Measurements from ENCODE around the gene NTNG1. TPM values are rescaled to one million over a fixed set of nuclear protein-coding genes. Genes with fewer than 3 reads are reported as not detected.

The NTNG1 gene
- total and polyA plus RNA-seq, 10 of the 15 experiments (the other 5 are each of a cell fraction or from before 2014, with no cell fraction given): 0.18 to 2.3 (median 1.1) TPM; not detected in 1

- TF ChIP-seq, protein P1, sequence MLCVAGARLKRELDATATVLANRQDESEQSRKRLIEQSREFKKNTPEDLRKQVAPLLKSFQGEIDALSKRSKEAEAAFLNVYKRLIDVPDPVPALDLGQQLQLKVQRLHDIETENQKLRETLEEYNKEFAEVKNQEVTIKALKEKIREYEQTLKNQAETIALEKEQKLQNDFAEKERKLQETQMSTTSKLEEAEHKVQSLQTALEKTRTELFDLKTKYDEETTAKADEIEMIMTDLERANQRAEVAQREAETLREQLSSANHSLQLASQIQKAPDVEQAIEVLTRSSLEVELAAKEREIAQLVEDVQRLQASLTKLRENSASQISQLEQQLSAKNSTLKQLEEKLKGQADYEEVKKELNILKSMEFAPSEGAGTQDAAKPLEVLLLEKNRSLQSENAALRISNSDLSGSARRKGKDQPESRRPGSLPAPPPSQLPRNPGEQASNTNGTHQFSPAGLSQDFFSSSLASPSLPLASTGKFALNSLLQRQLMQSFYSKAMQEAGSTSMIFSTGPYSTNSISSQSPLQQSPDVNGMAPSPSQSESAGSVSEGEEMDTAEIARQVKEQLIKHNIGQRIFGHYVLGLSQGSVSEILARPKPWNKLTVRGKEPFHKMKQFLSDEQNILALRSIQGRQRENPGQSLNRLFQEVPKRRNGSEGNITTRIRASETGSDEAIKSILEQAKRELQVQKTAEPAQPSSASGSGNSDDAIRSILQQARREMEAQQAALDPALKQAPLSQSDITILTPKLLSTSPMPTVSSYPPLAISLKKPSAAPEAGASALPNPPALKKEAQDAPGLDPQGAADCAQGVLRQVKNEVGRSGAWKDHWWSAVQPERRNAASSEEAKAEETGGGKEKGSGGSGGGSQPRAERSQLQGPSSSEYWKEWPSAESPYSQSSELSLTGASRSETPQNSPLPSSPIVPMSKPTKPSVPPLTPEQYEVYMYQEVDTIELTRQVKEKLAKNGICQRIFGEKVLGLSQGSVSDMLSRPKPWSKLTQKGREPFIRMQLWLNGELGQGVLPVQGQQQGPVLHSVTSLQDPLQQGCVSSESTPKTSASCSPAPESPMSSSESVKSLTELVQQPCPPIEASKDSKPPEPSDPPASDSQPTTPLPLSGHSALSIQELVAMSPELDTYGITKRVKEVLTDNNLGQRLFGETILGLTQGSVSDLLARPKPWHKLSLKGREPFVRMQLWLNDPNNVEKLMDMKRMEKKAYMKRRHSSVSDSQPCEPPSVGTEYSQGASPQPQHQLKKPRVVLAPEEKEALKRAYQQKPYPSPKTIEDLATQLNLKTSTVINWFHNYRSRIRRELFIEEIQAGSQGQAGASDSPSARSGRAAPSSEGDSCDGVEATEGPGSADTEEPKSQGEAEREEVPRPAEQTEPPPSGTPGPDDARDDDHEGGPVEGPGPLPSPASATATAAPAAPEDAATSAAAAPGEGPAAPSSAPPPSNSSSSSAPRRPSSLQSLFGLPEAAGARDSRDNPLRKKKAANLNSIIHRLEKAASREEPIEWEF (IDR thresholded peaks at IDR 0.05; ENCODE audit: insufficient replicate concordance, low read depth, low read length): peak; percentile 54
These were observed 310.2 kb downstream of the NTNG1 start (continued) for GRCh38 chr1:107450899-107451664.

DNA sequence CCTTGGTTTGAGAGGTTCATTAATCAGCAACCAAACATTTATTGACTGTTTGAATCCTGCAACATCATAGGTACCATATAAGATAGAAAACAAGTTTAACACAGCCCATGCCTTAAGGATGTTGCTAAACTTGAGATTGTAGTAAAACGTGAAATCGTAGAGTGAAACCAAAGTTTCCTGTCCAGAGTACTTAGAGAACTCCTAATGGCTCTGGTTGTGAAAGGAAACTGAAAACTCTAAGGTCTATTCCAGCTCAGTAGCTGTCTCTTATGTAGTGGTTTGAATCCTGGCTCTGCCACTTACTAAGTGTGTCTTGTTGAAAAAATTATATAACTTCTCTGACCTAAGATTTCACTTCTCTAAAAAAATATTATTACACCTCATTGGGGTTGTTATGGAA lies 310.9 kb downstream of the NTNG1 start:
- in situ Hi-C loops (cut with MboI): loop anchor here (25.0 kb wide), 1 partner anchor 1086 kb away; no protein-coding TSS in a partner anchor
- TF ChIP-seq IKZF1 (conservative IDR thresholded peaks at IDR 0.05): 0 out of 2 replicates have a peak, but pooled peaks have one; percentile 5
- no peak for TF ChIP-seq ZNF207 (IDR thresholded peaks at IDR 0.05; ENCODE audit: borderline replicate concordance)
- 0 out of 2 replicates have a peak, but pooled peaks have one; percentile 11 for TF ChIP-seq JUNB (IDR thresholded peaks at IDR 0.05)
- 0 out of 2 replicates have a peak, but pooled peaks have one; percentile 21 for TF ChIP-seq MEF2A (IDR thresholded peaks at IDR 0.05; ENCODE audit: insufficient read depth, low read depth, low read length)
- peak; percentile 27; the same call in 1 of the 2 replicates for TF ChIP-seq ATF2 (IDR thresholded peaks at IDR 0.05; ENCODE audit: low read length)
- TF ChIP-seq POLR2AphosphoS5 (IDR thresholded peaks at IDR 0.05; ENCODE audit: low read length): no peak
- peak; percentile 46 for TF ChIP-seq SPI1 (IDR thresholded peaks at IDR 0.05; ENCODE audit: borderline replicate concordance, insufficient read depth, low read depth, low read length)
- TF ChIP-seq ZNF217 (IDR thresholded peaks at IDR 0.05): peak; percentile 82; the same call in 1 of the 2 replicates
- TF ChIP-seq, protein P2, sequence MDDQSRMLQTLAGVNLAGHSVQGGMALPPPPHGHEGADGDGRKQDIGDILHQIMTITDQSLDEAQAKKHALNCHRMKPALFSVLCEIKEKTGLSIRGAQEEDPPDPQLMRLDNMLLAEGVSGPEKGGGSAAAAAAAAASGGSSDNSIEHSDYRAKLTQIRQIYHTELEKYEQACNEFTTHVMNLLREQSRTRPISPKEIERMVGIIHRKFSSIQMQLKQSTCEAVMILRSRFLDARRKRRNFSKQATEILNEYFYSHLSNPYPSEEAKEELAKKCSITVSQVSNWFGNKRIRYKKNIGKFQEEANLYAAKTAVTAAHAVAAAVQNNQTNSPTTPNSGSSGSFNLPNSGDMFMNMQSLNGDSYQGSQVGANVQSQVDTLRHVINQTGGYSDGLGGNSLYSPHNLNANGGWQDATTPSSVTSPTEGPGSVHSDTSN (IDR thresholded peaks at IDR 0.05; ENCODE audit: insufficient replicate concordance, low read depth, low read length): no peak
- 0 out of 2 replicates have a peak, but pooled peaks have one; percentile 46 for TF ChIP-seq DPF2 (IDR thresholded peaks at IDR 0.05)
- 0 out of 2 replicates have a peak, but pooled peaks have one; percentile 24 for TF ChIP-seq RUNX3 (IDR thresholded peaks at IDR 0.05; ENCODE audit: low read length)

More for the DNA sequence above, 310.9 kb downstream of the NTNG1 start:
- ChIA-PET CTCF (interaction anchor here (1.0 to 6.5 kb wide), 6 partner anchors 9 to 78 kb away, joined by 3 to 66 read pairs (median 12); no protein-coding TSS in a partner anchor), RAD21 (ENCODE audit: unreplicated experiment) (interaction anchor here (1.0 to 6.1 kb wide), 4 partner anchors 12 to 78 kb away, joined by 4 to 93 read pairs (median 7); no protein-coding TSS in a partner anchor), POLR2A (interaction anchor here (0.5 to 4.5 kb wide), 2 partner anchors 8 to 1235 kb away, joined by 4 to 19 read pairs; no protein-coding TSS in a partner anchor), SMC1A (ENCODE audit: uncharacterized antibody, unreplicated experiment) (interaction anchor here (1.0 to 8.3 kb wide), 13 partner anchors 8 to 298 kb away, joined by 3 to 92 read pairs (median 7); no protein-coding TSS in a partner anchor)
- H3K4me3 ChIP-seq: peak overlapping the region; percentile 45; the same call in 1 of the 2 replicates
- peak overlapping the region; percentile 65 for H3K9ac ChIP-seq (ENCODE audit: control insufficient read depth, insufficient read depth, low read length)
- DNase-seq (ENCODE audit: low read depth, low spot score) (peak; percentile 62), ATAC-seq (peak; percentile 77), FAIRE-seq (peak; percentile 83)
- no TSS peak for BruUV-seq (replicated peaks)
- peak overlapping the region; percentile 96 for H3K27ac ChIP-seq (ENCODE audit: control insufficient read depth, insufficient read depth)
- no peaks in the 10 kb centered on the region for H3K79me2 ChIP-seq (ENCODE audit: control insufficient read depth, insufficient read depth, low read length)
- intact Hi-C loops (cut with micrococcal nuclease; ENCODE audit: unreplicated experiment): loop anchor here (2.0 kb wide), 1 partner anchor 19 kb away; no protein-coding TSS in a partner anchor
- 2% methylated on average over 2 of the region's 2 CpGs for WGBS (ENCODE audit: insufficient coverage, insufficient replicate concordance, low lambda C conversion rate, missing lambda C conversion rate)
- H3K4me1 ChIP-seq (ENCODE audit: control insufficient read depth, insufficient read depth, low read length): peaks cover 29% of the 10 kb centered on the region
- H2AFZ ChIP-seq (ENCODE audit: control insufficient read depth, low read depth, low read length): peak overlapping the region; percentile 75
- peak overlapping the region; percentile 92 for H3K4me2 ChIP-seq (ENCODE audit: control insufficient read depth, insufficient read depth)
- no peaks in the 10 kb centered on the region for H4K20me1 ChIP-seq (ENCODE audit: control insufficient read depth, insufficient read depth)
- no peaks in the 10 kb centered on the region for H3K9me3 ChIP-seq (replicated peaks; ENCODE audit: control insufficient read depth, insufficient read depth, low read length)
- H3K27me3 ChIP-seq (replicated peaks in 1 of 2; ENCODE audit: control insufficient read depth in 2 of 2, insufficient read depth in 2 of 2, low read length in 1 of 2): no peaks in the 10 kb centered on the region
- no peaks in the 10 kb centered on the region for H3K36me3 ChIP-seq (ENCODE audit: control insufficient read depth in 2 of 2, insufficient read depth in 2 of 2, low read length in 1 of 2)
